MM.1S (cell line): ENCODE measurements around the gene BRD4.
A peak's percentile ranks its signal among the peaks of the same experiment; 100 is the strongest.

Source experiments
- DNase-seq: peaks from one replicate; pipeline ENCODE4 v3.0.0-alpha.2; 2015
- H2AFZ ChIP-seq: fragments of 300-600 bp; sonication (generic); 2 replicates; pipeline ENCODE4 v1.6.0; 2016; ENCODE audit warnings: antibody characterized with exemption, low read length
- H3F3A ChIP-seq: fragments of 300-600 bp; sonication (generic); 2 replicates; pipeline ENCODE4 v1.6.1; 2016; ENCODE audit warnings: mild to moderate bottlenecking, antibody characterized with exemption, low read length, moderate library complexity, mixed read lengths; ENCODE audit not compliant: insufficient read depth
- H3K27ac ChIP-seq: fragments of 300-600 bp; sonication (generic); 2 replicates; pipeline ENCODE4 v1.5.1; 2016; ENCODE audit warnings: mild to moderate bottlenecking, low read length
- H3K27me3 ChIP-seq: fragments of 300-600 bp; sonication (generic); replicated peaks from 2 replicates; pipeline ENCODE4 v1.6.0; 2016; ENCODE audit warnings: low read length; ENCODE audit not compliant: insufficient read depth
- H3K36me3 ChIP-seq: fragments of 300-600 bp; sonication (generic); replicated peaks from 2 replicates; pipeline ENCODE4 v1.6.1; 2016; ENCODE audit warnings: mild to moderate bottlenecking, low read length, mixed read lengths; ENCODE audit not compliant: insufficient read depth
- H3K4me1 ChIP-seq: fragments of 300-600 bp; sonication (generic); 2 replicates; pipeline ENCODE4 v1.6.1; 2016; ENCODE audit warnings: low read length, mixed read lengths
- H3K4me2 ChIP-seq: fragments of 300-600 bp; sonication (generic); 2 replicates; pipeline ENCODE4 v1.6.0; 2016; ENCODE audit warnings: low read depth, low read length
- H3K4me3 ChIP-seq: fragments of 300-600 bp; sonication (generic); 2 replicates; pipeline ENCODE4 v1.5.1; 2016; ENCODE audit warnings: low read length, mixed read lengths
- H3K79me2 ChIP-seq: fragments of 300-600 bp; sonication (generic); 2 replicates; pipeline ENCODE4 v1.6.1; 2016; ENCODE audit warnings: mixed run types, low read length, mixed read lengths
- H3K9ac ChIP-seq: fragments of 300-600 bp; sonication (generic); 2 replicates; pipeline ENCODE4 v1.6.1; 2016; ENCODE audit warnings: low read length, mixed read lengths
- H3K9me2 ChIP-seq: fragments of 300-600 bp; sonication (generic); replicated peaks from 2 replicates; pipeline ENCODE4 v1.6.1; 2016; ENCODE audit warnings: mild to moderate bottlenecking, low read length, mixed read lengths; ENCODE audit not compliant: insufficient read depth
- H3K9me3 ChIP-seq: fragments of 300-600 bp; sonication (generic); replicated peaks from 2 replicates; pipeline ENCODE4 v1.6.1; 2016; ENCODE audit warnings: mild to moderate bottlenecking, low read length, mixed read lengths; ENCODE audit not compliant: insufficient read depth
- H4K20me1 ChIP-seq: fragments of 300-600 bp; sonication (generic); 2 replicates; pipeline ENCODE4 v1.6.1; 2016; ENCODE audit warnings: mild to moderate bottlenecking, low read length, moderate library complexity, mixed read lengths; ENCODE audit not compliant: insufficient read depth
- EZH2 ChIP-seq: fragments of 300-600 bp; sonication (generic); optimal IDR thresholded peaks from 2 replicates; pipeline ENCODE3; 2017; ENCODE audit warnings: low read depth, mild to moderate bottlenecking, antibody characterized with exemption, low read length, mixed read lengths
- EZH2phosphoT487 ChIP-seq: fragments of 300-600 bp; sonication (generic); IDR thresholded peaks from 2 replicates; pipeline ENCODE4 v1.6.1; 2018; ENCODE audit warnings: antibody characterized with exemption, low read length
- TF ChIP-seq, protein P1 (sequence below): fragments of 300-600 bp; sonication (generic); IDR thresholded peaks from 2 replicates; pipeline ENCODE4 v1.5.1; 2016; ENCODE audit warnings: antibody characterized with exemption, low read length, mixed read lengths

Gene BRD4

DNA sequence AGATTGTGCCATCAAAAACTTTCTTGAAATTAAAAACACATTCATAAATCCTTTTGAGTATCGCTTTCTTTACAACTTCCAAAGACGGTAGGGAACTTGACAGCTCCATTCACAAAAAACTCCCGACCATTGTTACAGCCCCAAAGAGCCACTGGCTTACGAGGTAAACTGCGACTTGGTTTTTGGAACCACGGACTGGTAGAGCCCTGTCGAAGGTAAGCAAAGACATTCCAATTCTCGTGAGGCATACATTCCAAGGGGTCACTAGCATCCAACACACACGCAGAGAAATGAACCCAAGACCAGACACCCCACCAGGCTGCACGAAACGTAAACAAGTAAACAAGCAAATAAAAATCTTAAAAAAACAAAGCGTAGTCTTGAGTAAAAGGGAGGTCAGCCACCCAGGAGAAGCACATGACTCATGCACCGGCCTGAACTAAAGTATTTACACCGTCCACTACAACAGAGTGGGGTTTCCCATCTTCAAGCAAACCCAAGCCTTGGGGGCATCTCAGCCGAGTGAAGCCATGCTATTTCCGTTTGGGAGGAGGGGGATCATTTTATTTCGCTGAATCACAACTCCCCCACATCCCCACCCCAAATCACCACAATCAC, 1.4 kb downstream of the BRD4 start:
- Histone ChIP-seq H3F3A (peaks cover 23% of the 10 kb centered on the region), H2AFZ (no peak overlapping the region), H3K79me2 (peaks cover 65% of the 10 kb centered on the region), H3K4me2 (peak overlapping the region; percentile 84), H3K4me3 (peak overlapping the region; percentile 76), H3K9ac (peak overlapping the region; percentile 82), H3K27ac (peak overlapping the region; percentile 39; the same call in 1 of the 2 replicates), H3K27me3 (no peaks in the 10 kb centered on the region), H3K9me3 (no peaks in the 10 kb centered on the region), H3K9me2 (no peaks in the 10 kb centered on the region), H4K20me1 (peaks cover 51% of the 10 kb centered on the region), H3K4me1 (peaks cover 7% of the 10 kb centered on the region), H3K36me3 (no peaks in the 10 kb centered on the region)
- no peak for DNase-seq
- TF ChIP-seq, protein P1, sequence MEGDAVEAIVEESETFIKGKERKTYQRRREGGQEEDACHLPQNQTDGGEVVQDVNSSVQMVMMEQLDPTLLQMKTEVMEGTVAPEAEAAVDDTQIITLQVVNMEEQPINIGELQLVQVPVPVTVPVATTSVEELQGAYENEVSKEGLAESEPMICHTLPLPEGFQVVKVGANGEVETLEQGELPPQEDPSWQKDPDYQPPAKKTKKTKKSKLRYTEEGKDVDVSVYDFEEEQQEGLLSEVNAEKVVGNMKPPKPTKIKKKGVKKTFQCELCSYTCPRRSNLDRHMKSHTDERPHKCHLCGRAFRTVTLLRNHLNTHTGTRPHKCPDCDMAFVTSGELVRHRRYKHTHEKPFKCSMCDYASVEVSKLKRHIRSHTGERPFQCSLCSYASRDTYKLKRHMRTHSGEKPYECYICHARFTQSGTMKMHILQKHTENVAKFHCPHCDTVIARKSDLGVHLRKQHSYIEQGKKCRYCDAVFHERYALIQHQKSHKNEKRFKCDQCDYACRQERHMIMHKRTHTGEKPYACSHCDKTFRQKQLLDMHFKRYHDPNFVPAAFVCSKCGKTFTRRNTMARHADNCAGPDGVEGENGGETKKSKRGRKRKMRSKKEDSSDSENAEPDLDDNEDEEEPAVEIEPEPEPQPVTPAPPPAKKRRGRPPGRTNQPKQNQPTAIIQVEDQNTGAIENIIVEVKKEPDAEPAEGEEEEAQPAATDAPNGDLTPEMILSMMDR: no peak
- TF ChIP-seq EZH2phosphoT487: no peak
- TF ChIP-seq EZH2: no peak

DNA sequence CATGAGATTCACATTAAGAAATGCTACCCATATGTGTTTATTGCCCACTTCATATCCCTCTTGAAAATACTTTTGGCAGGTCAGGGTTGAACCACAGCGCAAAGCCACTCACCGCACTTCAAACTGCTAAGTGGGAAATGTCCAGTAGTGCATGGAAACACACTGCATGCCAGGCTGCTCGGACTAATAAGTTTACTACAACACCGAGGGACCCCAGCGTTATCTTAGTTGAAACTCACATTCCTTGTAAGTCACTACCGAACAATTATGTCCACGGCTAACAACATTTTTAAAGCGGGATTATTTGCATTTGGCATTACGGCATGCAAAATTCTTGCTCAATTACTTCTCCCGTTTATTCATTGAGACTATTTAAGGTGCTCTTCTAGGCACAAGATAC, 4.0 kb downstream of the BRD4 start:
- no peak for DNase-seq
- Histone ChIP-seq H3K4me2 (no peak overlapping the region), H3K27me3 (no peaks in the 10 kb centered on the region), H3K9ac (no peak overlapping the region), H4K20me1 (peaks cover 75% of the 10 kb centered on the region), H3K9me2 (no peaks in the 10 kb centered on the region), H3K36me3 (no peaks in the 10 kb centered on the region), H3K4me3 (no peak overlapping the region), H3K27ac (no peak overlapping the region), H3K4me1 (peaks cover 11% of the 10 kb centered on the region), H3K9me3 (no peaks in the 10 kb centered on the region), H3F3A (peaks cover 12% of the 10 kb centered on the region), H3K79me2 (peaks cover 91% of the 10 kb centered on the region), H2AFZ (no peak overlapping the region)
- TF ChIP-seq EZH2 (no peak), EZH2phosphoT487 (no peak)
- TF ChIP-seq, protein P1: no peak

DNA sequence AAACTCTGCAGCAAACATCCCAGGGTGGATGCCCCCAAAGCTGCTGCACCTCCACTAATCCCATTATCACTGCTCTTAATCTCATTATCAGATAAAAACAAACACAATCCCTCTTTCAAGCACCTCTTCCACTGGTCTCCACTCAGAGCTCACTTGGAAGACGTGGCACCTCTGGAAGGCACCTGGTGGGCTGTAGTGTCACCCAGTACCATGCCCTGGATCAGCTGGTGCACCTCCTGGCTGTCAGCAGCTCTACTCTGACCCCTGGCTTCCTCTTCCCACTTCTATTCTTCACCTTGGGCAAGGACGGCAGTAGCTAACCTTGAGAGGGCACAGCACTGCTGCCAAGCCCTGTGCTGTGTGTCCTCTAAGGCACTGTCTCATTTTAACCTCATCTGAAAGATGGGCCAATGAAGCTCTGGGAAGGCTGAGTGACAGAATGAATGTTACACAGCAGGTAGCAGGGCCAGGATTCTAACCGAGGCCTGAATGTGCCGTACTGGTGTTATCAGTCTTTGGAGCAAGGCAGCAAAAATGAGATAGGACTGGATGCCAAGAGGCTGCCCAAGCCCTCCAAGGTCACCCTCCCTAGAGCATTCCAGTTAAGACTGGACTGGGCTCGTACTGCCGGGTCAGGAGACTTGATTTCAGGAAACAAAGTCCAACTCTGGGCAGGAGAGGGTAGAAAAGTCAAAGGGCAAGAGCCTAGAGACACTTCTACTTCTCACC, 7.4 kb downstream of the BRD4 start:
- Histone ChIP-seq H3K9ac (no peak overlapping the region), H3F3A (peaks cover 4% of the 10 kb centered on the region; the same call in 1 of the 2 replicates), H3K4me1 (peaks cover 10% of the 10 kb centered on the region), H3K27ac (no peak overlapping the region), H3K9me3 (no peaks in the 10 kb centered on the region), H4K20me1 (peaks cover 92% of the 10 kb centered on the region), H2AFZ (no peak overlapping the region), H3K79me2 (peaks cover 99% of the 10 kb centered on the region), H3K4me3 (no peak overlapping the region), H3K9me2 (no peaks in the 10 kb centered on the region), H3K36me3 (no peaks in the 10 kb centered on the region), H3K4me2 (no peak overlapping the region), H3K27me3 (no peaks in the 10 kb centered on the region)
- TF ChIP-seq, protein P1: no peak
- TF ChIP-seq EZH2: no peak
- TF ChIP-seq EZH2phosphoT487: no peak
- DNase-seq: no peak
